ENCODE measurements around the gene TOX2.

Gene TOX2

GRCh38 chr20:44026647-44027342 lies 112.1 kb downstream of the TOX2 start:
- no peak overlapping the region for H3K4me3 ChIP-seq (ENCODE audit: low read depth, low read length)
- TF ChIP-seq CTCF (IDR thresholded peaks at IDR 0.05; ENCODE audit: borderline replicate concordance, insufficient read depth, low read depth, low read length) = no peak

GRCh38 chr20:44027343-44028002 lies 112.8 kb downstream of the TOX2 start:
- TF ChIP-seq CTCF (IDR thresholded peaks at IDR 0.05; ENCODE audit: borderline replicate concordance, insufficient read depth, low read depth, low read length) = no peak
- no peak overlapping the region for H3K4me3 ChIP-seq (ENCODE audit: low read depth, low read length)

GRCh38 chr20:44028003-44028730 lies 113.5 kb downstream of the TOX2 start:
- no peak overlapping the region for H3K4me3 ChIP-seq (ENCODE audit: low read depth, low read length)
- no peak for TF ChIP-seq CTCF (IDR thresholded peaks at IDR 0.05; ENCODE audit: borderline replicate concordance, insufficient read depth, low read depth, low read length)

GRCh38 chr20:44028868-44029847 lies 114.5 kb downstream of the TOX2 start:
- H3K4me3 ChIP-seq (ENCODE audit: low read depth, low read length) = no peak overlapping the region
- no peak for TF ChIP-seq CTCF (IDR thresholded peaks at IDR 0.05; ENCODE audit: borderline replicate concordance, insufficient read depth, low read depth, low read length)

GRCh38 chr20:44029848-44030230 lies 115.2 kb downstream of the TOX2 start:
- TF ChIP-seq CTCF (IDR thresholded peaks at IDR 0.05; ENCODE audit: borderline replicate concordance, insufficient read depth, low read depth, low read length) = no peak
- no peak overlapping the region for H3K4me3 ChIP-seq (ENCODE audit: low read depth, low read length)

- no peak for TF ChIP-seq CTCF (IDR thresholded peaks at IDR 0.05; ENCODE audit: borderline replicate concordance, insufficient read depth, low read depth, low read length)
- no peak overlapping the region for H3K4me3 ChIP-seq (ENCODE audit: low read depth, low read length)
Measured at GRCh38 chr20:44030394-44030793, 115.7 kb downstream of the TOX2 start.

Measured in GM12875 (cell line).